ENCODE data around the gene RCAN1. TPM values are rescaled to one million over a fixed set of nuclear protein-coding genes. Genes with fewer than 3 reads are reported as not detected.

RCAN1 gene
- total and polyA plus RNA-seq, 2 of the 8 experiments (the other 6 are each of a cell fraction or from before 2014, with no cell fraction given) = 1.7 to 6.4 TPM

DNA sequence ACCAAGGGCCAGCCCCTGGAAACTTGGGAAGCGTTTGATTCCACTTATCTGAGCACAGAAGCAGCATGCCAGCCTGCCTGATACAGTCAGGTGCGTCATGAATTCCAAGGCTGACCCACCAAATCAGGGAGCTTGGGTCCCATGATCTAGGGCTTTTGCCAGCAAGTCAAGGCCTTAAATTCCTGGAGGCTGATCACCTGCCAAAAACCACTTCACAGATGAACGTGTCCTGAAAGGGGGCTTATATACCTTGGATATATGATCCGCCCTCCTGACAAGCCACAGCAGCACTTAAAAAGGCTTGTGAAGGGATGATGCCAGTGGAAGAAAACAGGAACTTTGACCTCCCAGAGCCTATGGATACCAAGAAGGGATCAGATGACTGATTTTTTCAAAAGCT, 29.9 kb upstream of the RCAN1 start:
- no peak overlapping the region for H4K5ac ChIP-seq (ENCODE audit: insufficient read length, low read depth, low read length)
- H2BK12ac ChIP-seq (ENCODE audit: low read depth, low read length) = no peak overlapping the region
- no peaks in the 10 kb centered on the region for H3K79me2 ChIP-seq (ENCODE audit: control insufficient read depth in 1 of 2, insufficient read depth in 2 of 2, low read length in 2 of 2)
- H4K20me1 ChIP-seq (replicated peaks in 1 of 2; ENCODE audit: control insufficient read depth in 1 of 2, insufficient read depth in 2 of 2, low read length in 2 of 2) = no peaks in the 10 kb centered on the region
- no peak overlapping the region for H2BK15ac ChIP-seq (ENCODE audit: low read length)
- no peaks in the 10 kb centered on the region; a peak in 1 of 4 replicates for H3K9me3 ChIP-seq (ENCODE audit: insufficient read depth in 2 of 2, low read depth in 1 of 2, low read length in 1 of 2)
- no peaks in the 10 kb centered on the region for H3K36me3 ChIP-seq (ENCODE audit: control insufficient read depth in 2 of 4, insufficient read depth in 4 of 4, low read length in 3 of 4)
- no peak overlapping the region for H3K9ac ChIP-seq (replicated peaks in 1 of 4; ENCODE audit: extremely low read depth in 1 of 4, low read depth in 3 of 4, low read length in 3 of 4)
- H2BK120ac ChIP-seq (replicated peaks; ENCODE audit: low read depth, low read length) = no peak overlapping the region
- no peak overlapping the region for H2AK5ac ChIP-seq (ENCODE audit: low read depth, low read length)
- no peak overlapping the region for H3K27ac ChIP-seq (ENCODE audit: low read depth, low read length)
- H3K4me2 ChIP-seq (ENCODE audit: insufficient read depth in 1 of 2, low read depth in 2 of 2, low read length in 2 of 2) = no peak overlapping the region
- ChIA-PET CTCF (ENCODE audit: partially characterized antibody) (no interaction called here), POLR2A (ENCODE audit: partially characterized antibody) (no interaction called here)
- H3K4ac ChIP-seq (replicated peaks; ENCODE audit: insufficient read length, low read depth, low read length) = no peak overlapping the region
- H3K18ac ChIP-seq (ENCODE audit: extremely low read depth, low read length) = no peak overlapping the region
- no peaks in the 10 kb centered on the region for H3K79me1 ChIP-seq (ENCODE audit: low read depth, low read length)
- H3K14ac ChIP-seq (ENCODE audit: insufficient read length) = no peak overlapping the region
- H2AFZ ChIP-seq (ENCODE audit: low read length) = no peak overlapping the region
- no peak overlapping the region for H2BK5ac ChIP-seq (ENCODE audit: low read depth, low read length)
- no peak for FAIRE-seq
- no peak for DNase-seq (ENCODE audit: low read depth in 1 of 2, low spot score in 2 of 2)
- no peak overlapping the region for H4K8ac ChIP-seq (ENCODE audit: extremely low read depth, insufficient read depth, low read length)
- H3K4me1 ChIP-seq (replicated peaks in 1 of 4; ENCODE audit: control insufficient read depth in 3 of 4, insufficient read depth in 4 of 4, low read length in 3 of 4) = no peaks in the 10 kb centered on the region; a peak in 1 of 7 replicates
- H3K23ac ChIP-seq (ENCODE audit: insufficient read length) = no peak overlapping the region
- no peak overlapping the region for H3K56ac ChIP-seq (replicated peaks; ENCODE audit: insufficient read length, low read depth, low read length)
- 88% methylated on average over 4 of the region's 4 CpGs; no CpG with 5 or more reads in 1 of the 2 experiments for WGBS, 2 experiments (ENCODE audit: extremely low coverage in 1 of 2, insufficient coverage in 1 of 2, insufficient read length in 1 of 2, insufficient replicate concordance in 2 of 2, low coverage in 1 of 2, low lambda C conversion rate in 2 of 2, missing lambda C conversion rate in 1 of 2)
- H2BK20ac ChIP-seq (ENCODE audit: low read length) = no peak overlapping the region
- H4K91ac ChIP-seq (replicated peaks; ENCODE audit: insufficient read length, low read length) = no peak overlapping the region
- no peaks in the 10 kb centered on the region for H3K27me3 ChIP-seq (replicated peaks in 1 of 4; ENCODE audit: control insufficient read depth in 3 of 4, extremely low read depth in 1 of 4, insufficient read depth in 3 of 4, low read length in 3 of 4)
- H3K4me3 ChIP-seq (ENCODE audit: extremely low read depth in 1 of 4, insufficient read depth in 2 of 4, low read depth in 3 of 4, low read length in 4 of 4) = no peak overlapping the region
- no peaks in the 10 kb centered on the region for H3K23me2 ChIP-seq (ENCODE audit: low read depth, low read length)
- TF ChIP-seq ASH2L (IDR thresholded peaks at IDR 0.05; ENCODE audit: low read length) (no peak), ZNF274 (IDR thresholded peaks at IDR 0.05; ENCODE audit: borderline replicate concordance, extremely low read depth, low read length) (no peak), TBP (IDR thresholded peaks at IDR 0.05; ENCODE audit: low read depth, low read length) (no peak), GABPA (IDR thresholded peaks at IDR 0.05; ENCODE audit: borderline replicate concordance, insufficient read depth, low read length) (no peak), TAF1 (IDR thresholded peaks at IDR 0.05; ENCODE audit: low read depth, low read length) (no peak), TAF7 (optimal IDR thresholded peaks at IDR 0.05; ENCODE audit: borderline replicate concordance, low read depth, low read length) (no peak), EP300 (IDR thresholded peaks at IDR 0.05; ENCODE audit: borderline replicate concordance in 1 of 2, low read depth in 2 of 2, low read length in 2 of 2) (no peak), CTCF (IDR thresholded peaks at IDR 0.05; ENCODE audit: control extremely low read depth in 1 of 3, insufficient read depth in 1 of 3, low read depth in 1 of 3, low read length in 3 of 3) (no peak), KDM1A (IDR thresholded peaks at IDR 0.05; ENCODE audit: borderline replicate concordance, low read length) (no peak)
- TF ChIP-seq, protein P1, sequence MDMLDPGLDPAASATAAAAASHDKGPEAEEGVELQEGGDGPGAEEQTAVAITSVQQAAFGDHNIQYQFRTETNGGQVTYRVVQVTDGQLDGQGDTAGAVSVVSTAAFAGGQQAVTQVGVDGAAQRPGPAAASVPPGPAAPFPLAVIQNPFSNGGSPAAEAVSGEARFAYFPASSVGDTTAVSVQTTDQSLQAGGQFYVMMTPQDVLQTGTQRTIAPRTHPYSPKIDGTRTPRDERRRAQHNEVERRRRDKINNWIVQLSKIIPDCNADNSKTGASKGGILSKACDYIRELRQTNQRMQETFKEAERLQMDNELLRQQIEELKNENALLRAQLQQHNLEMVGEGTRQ (IDR thresholded peaks at IDR 0.05; ENCODE audit: low read length) = no peak
